GM11168 (cell line): ENCODE data around the gene AHSG.

Source experiments
- in situ Hi-C: fragments of 300-500 bp; cut with MboI; formaldehyde crosslinking; loops from one replicate; pipeline ENCODE4 v1.12.0; 2022; ENCODE audit warnings: low sequenced_read_pairs; ENCODE audit not compliant: unreplicated experiment

Gene AHSG

GRCh38 chr3:186636536-186636935 is 23.7 kb downstream of the AHSG start:
- in situ Hi-C loops: no loop called here

DNA sequence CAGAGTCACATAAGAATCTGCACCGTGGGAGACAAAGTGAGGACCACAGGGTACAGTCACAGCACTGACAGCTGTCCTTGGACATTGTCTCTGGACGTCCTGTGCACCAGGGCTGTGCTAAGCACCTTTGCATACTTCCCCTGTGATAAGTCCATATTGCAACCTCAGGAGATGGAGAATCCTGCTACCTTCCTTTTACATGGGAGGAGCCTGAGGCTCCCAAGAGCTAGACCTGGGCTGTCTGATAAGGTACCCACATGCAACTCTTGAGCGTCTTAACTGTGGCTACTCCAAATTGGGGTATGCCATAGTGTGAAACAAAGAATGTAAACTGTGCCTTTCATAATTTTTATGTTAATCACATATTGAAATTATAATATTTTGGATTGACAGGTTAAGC is 24.8 kb downstream of the AHSG start:
- in situ Hi-C loops: no loop called here

GRCh38 chr3:186638259-186638658 is 25.4 kb downstream of the AHSG start:
- in situ Hi-C loops: no loop called here

GRCh38 chr3:186639778-186640472 is 27.1 kb downstream of the AHSG start, which contains the start of gene FETUB:
FETUB (plus strand) TSS chr3:186640399; CDS start chr3:186640461, 62 bp downstream.
- in situ Hi-C loops: no loop called here

DNA sequence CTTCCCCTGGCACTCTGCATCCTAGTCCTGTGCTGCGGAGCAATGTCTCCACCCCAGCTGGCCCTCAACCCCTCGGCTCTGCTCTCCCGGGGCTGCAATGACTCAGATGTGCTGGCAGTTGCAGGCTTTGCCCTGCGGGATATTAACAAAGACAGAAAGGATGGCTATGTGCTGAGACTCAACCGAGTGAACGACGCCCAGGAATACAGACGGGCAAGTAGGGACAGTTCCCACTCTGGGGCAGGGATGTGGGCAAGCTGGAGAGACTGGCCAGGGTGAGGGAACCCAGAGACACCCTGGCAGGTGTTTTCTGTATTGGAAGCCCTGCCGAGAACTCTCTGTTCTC is 27.6 kb downstream of the AHSG start:
- in situ Hi-C loops: no loop called here

- in situ Hi-C loops: no loop called here
These were observed 28.1 kb downstream of the AHSG start for GRCh38 chr3:186640929-186641328.

DNA sequence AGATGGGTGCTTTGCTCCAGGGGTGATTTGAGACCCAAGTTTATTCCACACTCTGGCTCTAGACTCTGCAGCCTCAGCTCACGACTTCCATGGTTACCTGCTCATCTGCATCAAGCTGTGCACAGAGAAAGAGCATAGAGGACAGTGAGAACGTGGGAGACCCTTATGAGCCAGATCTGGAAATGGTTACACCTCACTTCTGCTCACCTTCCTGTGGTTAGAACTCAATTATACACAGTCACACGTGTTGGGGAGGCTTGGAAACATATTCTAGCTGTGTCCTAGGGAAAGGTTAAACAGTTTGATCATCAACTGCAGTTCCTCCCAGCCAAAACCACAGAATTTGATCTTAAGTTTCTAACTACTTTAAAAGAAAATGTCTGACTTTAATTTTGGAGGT is 29.2 kb downstream of the AHSG start:
- in situ Hi-C loops: no loop called here

- in situ Hi-C loops: no loop called here
These were observed 30.6 kb downstream of the AHSG start for GRCh38 chr3:186643493-186643892.

GRCh38 chr3:186644683-186645082 is 31.8 kb downstream of the AHSG start:
- in situ Hi-C loops: no loop called here

DNA sequence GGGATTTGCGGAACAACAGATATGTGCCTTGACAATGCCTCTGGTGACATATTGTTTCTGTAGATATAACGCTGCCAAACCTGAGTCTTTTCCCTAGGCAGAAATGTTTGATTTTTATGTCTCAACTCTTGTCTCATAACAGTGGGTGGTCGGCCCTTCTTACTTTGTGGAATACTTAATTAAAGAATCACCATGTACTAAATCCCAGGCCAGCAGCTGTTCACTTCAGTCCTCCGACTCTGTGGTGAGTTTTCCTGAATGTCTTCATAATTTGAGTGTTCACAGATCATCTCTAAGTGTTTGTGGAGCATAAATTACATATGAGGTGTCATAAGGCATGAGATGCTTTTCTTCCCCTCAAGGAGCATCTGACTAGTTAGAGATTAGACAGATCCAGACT is 33.2 kb downstream of the AHSG start:
- in situ Hi-C loops: no loop called here

DNA sequence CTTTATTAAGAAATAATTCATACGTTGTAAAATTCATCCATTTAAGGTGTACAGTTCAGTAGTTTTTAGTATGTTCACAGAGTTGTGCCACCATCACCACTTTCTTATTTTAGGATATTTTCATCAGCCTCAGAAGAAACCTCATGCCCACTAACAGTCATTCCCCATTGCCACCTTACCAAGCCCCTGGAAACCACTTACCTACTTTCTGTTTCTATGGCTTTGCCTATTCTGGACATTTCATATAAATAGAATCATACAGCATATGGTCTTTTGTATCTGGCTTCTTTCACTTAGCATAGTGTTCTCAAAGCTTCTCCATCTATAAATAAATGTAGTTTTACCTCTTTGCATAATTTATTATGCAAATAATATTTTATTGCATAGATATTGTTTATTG is 34.0 kb downstream of the AHSG start:
- in situ Hi-C loops: no loop called here

DNA sequence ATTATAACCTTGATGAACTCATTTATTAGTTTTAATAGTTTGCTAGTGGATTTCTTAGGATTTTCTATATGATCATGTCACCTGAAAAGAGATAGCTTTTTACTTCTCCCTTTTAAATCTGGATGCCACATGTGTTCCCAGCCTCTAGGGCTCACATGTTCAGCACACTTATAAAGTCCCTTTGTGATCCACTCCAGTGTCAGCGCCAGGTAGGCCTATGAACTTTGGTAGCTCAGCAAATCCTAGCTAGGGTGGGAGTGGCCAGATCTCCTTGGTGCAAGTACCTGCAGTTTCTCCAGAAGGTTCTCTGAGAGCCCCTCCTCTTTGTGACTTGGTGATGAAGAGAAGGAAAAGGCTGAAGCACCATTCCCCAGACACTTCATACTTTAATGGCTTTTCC is 36.0 kb downstream of the AHSG start:
- in situ Hi-C loops: no loop called here

DNA sequence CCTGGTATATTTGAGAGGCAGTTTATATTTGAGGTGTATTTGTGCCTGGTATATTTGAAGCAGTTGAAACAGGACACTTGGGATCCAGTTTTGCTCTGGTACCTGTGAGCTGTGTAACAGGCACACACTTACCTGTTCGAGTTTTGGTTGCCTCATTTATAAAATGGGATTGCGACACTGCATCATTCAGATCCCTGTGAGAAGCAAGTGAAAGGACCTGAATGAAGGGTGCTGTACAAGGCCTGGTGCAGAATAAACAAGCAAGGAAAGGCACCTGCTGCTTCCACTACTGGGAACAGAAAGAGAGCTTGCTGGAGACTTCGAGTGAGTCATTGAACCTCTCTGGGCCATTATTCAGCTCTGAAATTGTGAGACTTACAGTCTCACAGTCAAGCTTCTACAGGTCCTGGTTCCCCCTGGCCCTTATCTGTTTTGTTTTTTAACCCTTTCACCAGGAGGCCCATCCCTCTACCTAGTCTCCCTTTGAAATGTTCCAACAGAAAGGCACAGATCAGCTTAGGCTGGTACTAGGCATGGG is 38.9 kb downstream of the AHSG start:
- in situ Hi-C loops: no loop called here

DNA sequence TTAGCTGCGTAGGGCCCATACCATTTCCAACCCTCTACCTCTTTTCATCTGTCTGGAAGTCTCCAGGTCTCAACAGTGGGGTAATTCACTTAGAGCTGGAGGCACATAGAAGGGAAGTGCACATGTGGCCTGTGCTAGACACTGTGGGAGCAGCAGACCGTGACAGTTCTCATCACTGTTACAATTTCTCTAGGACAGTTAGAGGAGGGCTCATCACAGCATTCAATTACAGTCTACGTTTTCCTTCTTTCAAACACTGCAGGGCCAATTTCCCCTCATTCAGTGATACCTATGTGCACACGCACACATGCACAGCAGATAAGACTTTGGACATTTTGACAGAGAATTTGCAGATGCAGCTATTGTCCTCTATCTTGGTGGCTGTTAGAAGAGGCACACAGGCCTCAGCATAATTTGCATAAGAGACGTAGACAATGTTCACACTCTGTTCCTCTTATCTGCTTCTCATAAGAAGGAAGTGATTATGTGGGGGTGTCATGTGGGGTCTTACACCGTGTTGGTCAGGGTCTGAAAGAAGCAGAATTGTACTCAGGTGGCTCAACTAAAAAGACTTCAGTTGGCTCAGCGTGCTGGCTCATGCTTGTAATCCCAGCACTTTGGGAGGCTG is 40.3 kb downstream of the AHSG start:
- in situ Hi-C loops: no loop called here

DNA sequence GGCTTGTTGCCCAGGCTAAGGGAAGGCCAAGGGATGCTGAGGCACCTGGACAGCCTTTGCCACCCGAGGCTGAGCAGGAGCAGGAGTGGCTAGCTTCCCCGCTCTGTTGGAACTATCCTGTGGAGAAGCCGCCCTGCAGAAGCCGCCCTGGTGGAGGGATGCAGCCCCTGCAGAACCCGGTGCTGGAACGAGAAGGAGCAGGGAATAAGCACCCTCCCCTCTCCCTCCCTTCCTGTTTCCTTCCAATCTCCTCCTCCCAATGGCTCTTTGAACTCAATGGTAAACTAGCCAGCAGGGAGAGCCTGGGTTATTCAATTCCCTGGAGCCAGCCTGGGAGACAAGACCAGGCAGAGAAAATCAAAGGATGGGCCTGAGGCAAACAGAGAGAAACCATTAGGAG is 41.1 kb downstream of the AHSG start:
- in situ Hi-C loops: no loop called here

DNA sequence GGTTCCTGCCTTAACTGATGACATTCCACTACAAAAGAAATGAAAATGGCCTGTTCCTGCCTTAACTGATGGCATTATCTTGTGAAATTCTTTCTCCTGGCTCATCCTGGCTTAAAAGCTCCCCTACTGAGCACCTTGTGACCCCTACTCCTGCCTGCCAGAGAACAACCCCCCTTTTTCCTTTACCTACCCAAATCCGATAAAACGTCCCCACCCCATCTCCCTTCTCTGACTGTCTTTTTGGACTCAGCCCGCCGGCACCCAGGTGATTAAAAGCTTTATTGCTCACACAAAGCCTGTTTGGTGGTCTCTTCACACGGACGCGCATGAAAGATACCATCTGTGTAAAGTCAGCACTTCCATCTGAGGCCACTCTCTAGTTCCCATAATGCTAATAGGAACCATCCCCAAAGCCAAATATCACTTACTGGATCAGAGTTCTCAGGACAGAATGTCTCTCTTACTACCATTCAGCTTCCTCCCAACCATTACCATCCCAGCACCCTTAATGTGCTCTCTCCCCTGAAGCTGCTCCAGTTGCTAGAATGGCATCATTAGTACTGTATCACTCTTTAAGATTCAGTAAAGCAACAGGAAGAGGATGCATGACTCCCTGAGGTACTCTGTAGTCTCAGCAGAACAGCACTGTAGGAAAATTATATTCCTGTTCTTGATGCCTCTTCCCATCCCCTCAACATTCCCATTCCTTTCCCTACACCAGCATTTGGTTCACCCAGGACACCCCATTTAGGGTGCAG is 50.7 kb downstream of the AHSG start:
- in situ Hi-C loops: no loop called here

DNA sequence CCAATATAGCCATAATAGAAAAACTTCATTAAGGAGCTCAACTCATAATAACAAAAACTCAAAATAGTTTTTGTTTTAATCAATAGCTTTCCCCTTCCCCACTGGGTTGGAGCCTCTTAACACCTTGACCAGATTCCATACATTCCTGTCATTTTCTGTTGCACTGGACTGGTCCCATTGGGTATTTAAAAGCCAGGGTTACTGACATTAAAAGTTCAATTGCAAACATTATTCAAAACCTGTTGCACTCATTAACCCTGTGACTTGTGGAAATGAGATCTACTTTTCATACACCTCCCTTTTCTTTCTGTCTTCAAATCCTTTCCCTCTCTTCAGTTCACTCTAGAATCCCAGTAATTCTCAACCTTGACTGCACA is 51.2 kb downstream of the AHSG start:
- in situ Hi-C loops: no loop called here

- in situ Hi-C loops: no loop called here
These were observed 51.6 kb downstream of the AHSG start for GRCh38 chr3:186664506-186664905.

DNA sequence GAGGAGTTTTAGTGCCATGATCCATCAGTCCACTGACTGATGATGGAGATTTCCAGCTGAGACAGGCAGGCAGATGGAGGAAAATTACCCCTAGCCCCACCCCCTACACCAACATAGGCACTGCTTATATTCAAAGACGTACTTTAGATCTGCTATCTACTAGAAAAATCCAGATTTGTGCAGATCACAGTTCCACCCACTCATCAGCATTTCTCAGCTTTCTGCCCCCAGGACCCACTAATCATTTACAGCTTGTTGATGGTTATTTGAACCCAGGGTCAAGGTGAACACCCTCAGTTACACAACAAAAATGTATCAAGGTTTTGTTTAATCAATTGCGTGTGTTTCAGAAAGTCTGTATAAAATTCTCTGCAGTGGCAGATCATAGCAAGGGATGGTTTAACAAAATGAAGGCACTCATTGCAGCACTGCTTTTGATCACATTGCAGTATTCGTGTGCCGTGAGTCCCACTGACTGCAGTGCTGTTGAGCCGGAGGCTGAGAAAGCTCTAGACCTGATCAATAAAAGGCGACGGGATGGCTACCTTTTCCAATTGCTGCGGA is 52.8 kb downstream of the AHSG start, which contains the start of gene HRG:
TSS of gene HRG (plus strand) at position 390 of the 564 bp plus-strand sequence. CDS start at position 408, 18 bp downstream.
- in situ Hi-C loops: no loop called here

- in situ Hi-C loops: no loop called here
These were observed 55.6 kb downstream of the AHSG start for GRCh38 chr3:186668426-186668825.
